HEK293T (cell line): ENCODE measurements around the gene LSM14B.

ENCODE experiments used
- ARNT ChIP-seq: fragments of 450-650 bp; IDR thresholded peaks from 2 replicates; pipeline ENCODE4 v1.6.1; 2017; ENCODE audit warnings: mild to moderate bottlenecking
- BHLHE40 ChIP-seq: fragments of 450-650 bp; IDR thresholded peaks from 2 replicates; pipeline ENCODE4 v1.6.1; 2016; ENCODE audit warnings: mild to moderate bottlenecking, moderate library complexity, borderline replicate concordance
- CTBP1 ChIP-seq: fragments of 450-650 bp; IDR thresholded peaks from 2 replicates; pipeline ENCODE4 v1.6.1; 2016; ENCODE audit warnings: borderline replicate concordance
- ELF4 ChIP-seq: fragments of 450-650 bp; IDR thresholded peaks from 2 replicates; pipeline ENCODE4 v1.6.1; 2017; ENCODE audit warnings: antibody characterized with exemption
- FOXA1 ChIP-seq: fragments of 450-650 bp; IDR thresholded peaks from 2 replicates; pipeline ENCODE4 v1.6.1; 2016; ENCODE audit warnings: mild to moderate bottlenecking
- FOXK2 ChIP-seq: fragments of 450-650 bp; IDR thresholded peaks from 2 replicates; pipeline ENCODE4 v1.6.1; 2016; ENCODE audit warnings: mild to moderate bottlenecking
- FOXM1 ChIP-seq: fragments of 450-650 bp; IDR thresholded peaks from 2 replicates; pipeline ENCODE4 v1.6.1; 2017; ENCODE audit warnings: mild to moderate bottlenecking, borderline replicate concordance
- L3MBTL2 ChIP-seq: fragments of 450-650 bp; conservative IDR thresholded peaks from 2 replicates; pipeline ENCODE4 v1.6.1; 2016; ENCODE audit warnings: mild to moderate bottlenecking
- LEF1 ChIP-seq: fragments of 450-650 bp; IDR thresholded peaks from 2 replicates; pipeline ENCODE4 v1.6.1; 2017; ENCODE audit warnings: mild to moderate bottlenecking, borderline replicate concordance
- NFRKB ChIP-seq: fragments of 450-650 bp; IDR thresholded peaks from 2 replicates; pipeline ENCODE4 v1.6.1; 2016; ENCODE audit warnings: mild to moderate bottlenecking, moderate library complexity
- SP1 ChIP-seq: fragments of 450-650 bp; IDR thresholded peaks from 2 replicates; pipeline ENCODE4 v1.6.1; 2017
- TARDBP ChIP-seq: fragments of 450-650 bp; IDR thresholded peaks from 2 replicates; pipeline ENCODE4 v1.6.1; 2016

- TF ChIP-seq BHLHE40, result no peak
- no peak for TF ChIP-seq FOXM1
- TF ChIP-seq ELF4, result no peak
- no peak for TF ChIP-seq SP1
- TF ChIP-seq FOXA1, result no peak
- TF ChIP-seq FOXK2, result no peak
- TF ChIP-seq L3MBTL2, result no peak
- TF ChIP-seq CTBP1, result no peak
- no peak for TF ChIP-seq TARDBP
- TF ChIP-seq NFRKB, result no peak
- TF ChIP-seq ARNT, result no peak
- no peak for TF ChIP-seq LEF1
Observed at GRCh38 chr20:62174021-62174804, 51.9 kb downstream of the LSM14B start.
